Stomach (tissue), 9 donors: ENCODE results near the gene FRMPD4. TPM values are rescaled to one million over a fixed set of nuclear protein-coding genes. Genes with fewer than 3 reads are reported as not detected.

Experiments used
- DNase-seq, 2 donors: peaks; one replicate each; pipeline versions ENCODE4 v3.0.0 to v3.0.0-alpha.2; 2013 to 2019
- H3K27ac ChIP-seq, 5 donors: fragments of 200-600 bp in 4 of 5; sonication (generic) in 4 of 5; one replicate each; pipeline ENCODE4 v1.5.1; 2013 to 2019; ENCODE audit warnings: mild to moderate bottlenecking in 1 of 5, moderate library complexity in 1 of 5
- H3K27me3 ChIP-seq, 3 donors: fragments of 200-600 bp; sonication (generic); one replicate each; pipeline ENCODE4 v1.5.1; 2017 to 2019; ENCODE audit warnings: mixed run types in 1 of 3
- H3K36me3 ChIP-seq, 4 donors: fragments of 200-600 bp; sonication (generic); 1 replicate in 3 of 4; 2 replicates in 1 of 4; pipeline ENCODE4 v1.5.1; 2016 to 2019
- H3K4me1 ChIP-seq, 4 donors: fragments of 200-600 bp; sonication (generic); one replicate each; pipeline ENCODE4 v1.5.1; 2016 to 2019
- H3K4me3 ChIP-seq, 4 donors: fragments of 200-600 bp; sonication (generic) in 3 of 4; one replicate each; pipeline ENCODE4 v1.5.1; 2016 to 2019; ENCODE audit warnings: mild to moderate bottlenecking in 1 of 4
- H3K9me3 ChIP-seq, 4 donors: fragments of 200-600 bp; sonication (generic); one replicate each; pipeline ENCODE4 v1.5.1; 2016 to 2019
- CTCF ChIP-seq, 7 experiments: fragments of 450-650 bp in 4 of 7; fragments of 200-600 bp in 3 of 7; sonication (generic) in 3 of 7; IDR thresholded peaks; one replicate each; pipeline ENCODE4 v1.5.1; 2016 to 2019; ENCODE audit warnings: antibody characterized with exemption in 7 of 7, control low read depth in 2 of 7, mild to moderate bottlenecking in 1 of 7
- EP300 ChIP-seq: sonication (generic); formaldehyde crosslinking; IDR thresholded peaks from one replicate; pipeline ENCODE4 v1.6.1; 2017; ENCODE audit warnings: antibody characterized with exemption
- POLR2A ChIP-seq, 4 donors: fragments of 450-650 bp; IDR thresholded peaks; one replicate each; pipeline ENCODE4 v1.6.1; 2016; ENCODE audit warnings: antibody characterized with exemption in 4 of 4, control low read depth in 2 of 4, mild to moderate bottlenecking in 1 of 4, moderate library complexity in 1 of 4
- POLR2AphosphoS5 ChIP-seq, 3 donors: sonication (generic); formaldehyde crosslinking; IDR thresholded peaks; one replicate each; pipeline ENCODE4 v1.6.1; 2016; ENCODE audit warnings: antibody characterized with exemption in 3 of 3
- WGBS, 5 donors: extraction: QIAGEN DNeasy Blood & Tissue Kit in 3 of 5; methylation state at CpG; one replicate each; pipeline versions ENCODE4 v1.1.5 to v1.1.7; 2013 to 2018; 5-methylcytosine and 5-hydroxymethylcytosine counted together
- intact Hi-C: fragments of 100-400 bp; cut with DNase I; formaldehyde crosslinking; loops from one replicate; pipeline ENCODE4 v1.15.1; 2023; ENCODE audit warnings: low total_unique reads
- polyA plus RNA-seq, 3 donors: library from polyadenylated mRNA; stranded (reverse); fragments of 200-250 nt; gene quantifications; one replicate each; pipeline ENCODE4 v1.2.3, GENCODE V29; 2013
- total RNA-seq, 5 donors: library from RNA; depleted of rRNA; stranded (reverse); fragments of >200 nt; gene quantifications; one replicate each; pipeline versions ENCODE4 v1.1.0 to v1.2.3, GENCODE V29; 2014 to 2016
- donor health status: healthy with polysubstance abuse.
- donor health status: Bipolar disorder and iron deficiency.
- donor health status: healthy.

Gene FRMPD4
- total and polyA plus RNA-seq, 8 donors: 0.03 to 2.6 (median 0.55) TPM; not detected in 5

- no peak for TF ChIP-seq POLR2A (IDR thresholded peaks at IDR 0.05)
- no peak for TF ChIP-seq EP300
- no peak for TF ChIP-seq POLR2AphosphoS5 (IDR thresholded peaks at IDR 0.05)
- no peak for TF ChIP-seq CTCF (IDR thresholded peaks at IDR 0.05)
- intact Hi-C loops: no loop called here
- no peaks in the 10 kb centered on the region for H3K36me3 ChIP-seq
- H3K27ac ChIP-seq: no peak overlapping the region
- DNase-seq: no peak
- no peaks in the 10 kb centered on the region for H3K9me3 ChIP-seq
- H3K4me3 ChIP-seq: no peak overlapping the region
- H3K4me1 ChIP-seq: no peaks in the 10 kb centered on the region
- whole genome bisulfite sequencing, 5 donors: 68 to 81% (median 77%) methylated on average over 1 to 2 of the region's 2 CpGs
- H3K27me3 ChIP-seq: no peaks in the 10 kb centered on the region
Measured at GRCh38 chrX:12237771-12238170, 99.5 kb downstream of the FRMPD4 start.

- Histone ChIP-seq H3K4me1 (no peaks in the 10 kb centered on the region), H3K27me3 (no peaks in the 10 kb centered on the region), H3K27ac (no peak overlapping the region), H3K36me3 (no peaks in the 10 kb centered on the region), H3K9me3 (no peaks in the 10 kb centered on the region), H3K4me3 (no peak overlapping the region)
- TF ChIP-seq CTCF (IDR thresholded peaks at IDR 0.05): no peak
- no peak for TF ChIP-seq EP300
- no peak for TF ChIP-seq POLR2AphosphoS5 (IDR thresholded peaks at IDR 0.05)
- no peak for TF ChIP-seq POLR2A (IDR thresholded peaks at IDR 0.05)
- intact Hi-C loops: no loop called here
- DNase-seq: no peak
- WGBS, 5 donors: 59 to 83% (median 69%) methylated on average over 4 to 5 of the region's 5 CpGs
Measured at GRCh38 chrX:12239356-12240082, 101.2 kb downstream of the FRMPD4 start.

DNA sequence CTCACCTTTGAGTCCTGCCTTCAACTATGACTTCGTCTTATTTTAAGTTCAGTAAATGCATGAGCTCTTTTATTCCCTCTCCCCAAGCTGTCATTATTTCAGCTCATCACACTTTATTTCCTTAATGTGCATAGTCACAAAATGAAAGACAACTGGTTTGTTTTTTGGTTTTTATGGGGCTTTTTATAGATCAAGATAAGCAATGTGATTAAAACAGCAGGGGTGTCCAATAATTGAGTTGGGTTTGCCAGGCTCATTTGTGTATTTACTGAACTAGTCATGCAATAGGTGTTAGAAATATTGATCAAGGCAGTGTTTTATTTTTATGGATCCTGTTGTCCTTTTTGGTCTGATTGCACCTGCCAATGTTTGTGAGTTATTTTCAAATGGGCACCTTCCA, 102.2 kb downstream of the FRMPD4 start:
- Histone ChIP-seq H3K36me3 (no peaks in the 10 kb centered on the region), H3K4me1 (no peaks in the 10 kb centered on the region), H3K4me3 (no peak overlapping the region), H3K9me3 (no peaks in the 10 kb centered on the region), H3K27ac (no peak overlapping the region), H3K27me3 (no peaks in the 10 kb centered on the region)
- 83 to 94% (median 85%) methylated on average over 1 of the region's 1 CpG for WGBS, 5 donors
- intact Hi-C loops: no loop called here
- DNase-seq: no peak
- no peak for TF ChIP-seq POLR2AphosphoS5 (IDR thresholded peaks at IDR 0.05)
- TF ChIP-seq EP300: no peak
- no peak for TF ChIP-seq CTCF (IDR thresholded peaks at IDR 0.05)
- no peak for TF ChIP-seq POLR2A (IDR thresholded peaks at IDR 0.05)

GRCh38 chrX:12241026-12241425, 102.8 kb downstream of the FRMPD4 start:
- Histone ChIP-seq H3K27me3 (no peaks in the 10 kb centered on the region), H3K27ac (no peak overlapping the region), H3K9me3 (no peaks in the 10 kb centered on the region), H3K4me3 (no peak overlapping the region), H3K36me3 (no peaks in the 10 kb centered on the region), H3K4me1 (no peaks in the 10 kb centered on the region)
- intact Hi-C loops: no loop called here
- WGBS, 5 donors: 83 to 94% (median 84%) methylated on average over 2 of the region's 2 CpGs
- DNase-seq: no peak
- no peak for TF ChIP-seq POLR2AphosphoS5 (IDR thresholded peaks at IDR 0.05)
- no peak for TF ChIP-seq EP300
- TF ChIP-seq CTCF (IDR thresholded peaks at IDR 0.05): no peak
- TF ChIP-seq POLR2A (IDR thresholded peaks at IDR 0.05): no peak
